ENCODE measurements around the gene ITIH1.

ITIH1 gene

GRCh38 chr3:52809662-52810377 is 32.4 kb downstream of the ITIH1 start:
- no peak overlapping the region for H3K4me3 ChIP-seq (ENCODE audit: low read depth, low read length)
- TF ChIP-seq CTCF (IDR thresholded peaks at IDR 0.05; ENCODE audit: low read depth, low read length) = no peak

- no peak overlapping the region for H3K4me3 ChIP-seq (ENCODE audit: low read depth, low read length)
- TF ChIP-seq CTCF (IDR thresholded peaks at IDR 0.05; ENCODE audit: low read depth, low read length) = no peak
Observed at GRCh38 chr3:52810923-52811322, 33.5 kb downstream of the ITIH1 start.

DNA sequence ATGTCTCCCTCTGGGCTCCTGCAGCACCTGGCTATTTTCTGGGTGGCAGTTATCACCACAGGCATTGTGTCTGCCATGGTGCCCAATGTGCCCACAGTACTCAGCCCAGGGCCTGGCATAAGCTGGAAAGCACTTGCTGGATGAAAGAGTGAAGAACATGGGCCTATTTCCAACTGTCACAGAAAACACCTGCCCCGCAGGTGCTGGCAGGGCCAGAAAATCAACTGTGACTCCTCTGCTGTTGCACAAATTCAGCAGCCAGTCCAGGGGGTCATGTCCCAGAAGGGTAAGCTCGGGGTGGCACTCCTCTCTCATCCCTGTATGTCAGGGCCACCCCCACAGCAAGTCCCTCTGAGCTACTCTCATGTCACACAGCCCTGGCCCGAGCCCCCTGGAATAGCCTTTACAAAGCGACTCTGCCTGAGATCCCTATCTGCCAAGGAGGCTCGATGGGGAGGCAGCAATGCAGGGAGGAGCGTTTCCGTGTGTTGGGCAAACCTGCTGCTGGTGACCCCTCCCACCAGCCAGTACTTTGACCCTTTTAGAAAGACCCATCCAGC is 34.1 kb downstream of the ITIH1 start:
- no peak overlapping the region for H3K4me3 ChIP-seq (ENCODE audit: low read depth, low read length)
- no peak for TF ChIP-seq CTCF (IDR thresholded peaks at IDR 0.05; ENCODE audit: low read depth, low read length)

GRCh38 chr3:52813810-52814209 is 36.4 kb downstream of the ITIH1 start:
- no peak overlapping the region for H3K4me3 ChIP-seq (ENCODE audit: low read depth, low read length)
- TF ChIP-seq CTCF (IDR thresholded peaks at IDR 0.05; ENCODE audit: low read depth, low read length) = no peak

GRCh38 chr3:52816199-52816598 is 38.8 kb downstream of the ITIH1 start:
- H3K4me3 ChIP-seq (ENCODE audit: low read depth, low read length) = no peak overlapping the region
- TF ChIP-seq CTCF (IDR thresholded peaks at IDR 0.05; ENCODE audit: low read depth, low read length) = no peak

DNA sequence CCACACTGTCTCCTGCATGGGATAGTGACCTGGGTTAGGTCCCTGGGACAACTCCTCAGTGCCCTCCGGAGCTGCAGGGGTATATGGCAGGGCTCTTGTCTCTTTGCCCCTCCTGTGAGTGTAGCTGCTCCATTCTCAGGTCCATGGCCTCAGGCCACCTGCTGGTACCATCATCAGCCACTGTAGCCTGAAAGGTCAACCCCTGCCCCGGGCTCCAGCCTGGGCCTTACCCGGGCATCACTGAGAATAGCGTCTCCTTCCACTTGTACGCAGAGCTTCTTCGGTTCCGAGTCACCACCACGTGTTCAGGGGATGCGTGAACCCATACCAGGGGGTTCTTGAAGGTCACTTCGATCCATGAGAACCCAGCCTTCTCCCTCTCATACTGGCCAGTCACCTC is 39.3 kb downstream of the ITIH1 start:
- H3K4me3 ChIP-seq (ENCODE audit: low read depth, low read length) = no peak overlapping the region
- no peak for TF ChIP-seq CTCF (IDR thresholded peaks at IDR 0.05; ENCODE audit: low read depth, low read length)

- H3K4me3 ChIP-seq (ENCODE audit: low read depth, low read length) = no peak overlapping the region
- TF ChIP-seq CTCF (IDR thresholded peaks at IDR 0.05; ENCODE audit: low read depth, low read length) = no peak
Observed at GRCh38 chr3:52817221-52817620, 39.8 kb downstream of the ITIH1 start.
